ENCODE data around the gene ADTRP.

ADTRP gene

GRCh38 chr6:11772109-11772825, 6.3 kb downstream of the ADTRP start:
- no peak overlapping the region for H3K9ac ChIP-seq
- no peak overlapping the region for H3K4me3 ChIP-seq (ENCODE audit: low read depth, low read length)
- no peak for TF ChIP-seq CTCF (IDR thresholded peaks at IDR 0.05)
- H3K27me3 ChIP-seq (ENCODE audit: control insufficient read depth, insufficient read depth, low read length): no peaks in the 10 kb centered on the region
- no peaks in the 10 kb centered on the region for H3K36me3 ChIP-seq (ENCODE audit: control insufficient read depth, insufficient read depth, low read length)
- no peak overlapping the region for H2AFZ ChIP-seq
- no peaks in the 10 kb centered on the region for H3K4me1 ChIP-seq
- no peaks in the 10 kb centered on the region for H3K79me2 ChIP-seq
- no peaks in the 10 kb centered on the region for H3K9me3 ChIP-seq (ENCODE audit: control insufficient read depth, low read length)
- no peak overlapping the region for H3K4me2 ChIP-seq (ENCODE audit: low read length)
- no peak overlapping the region for H3K27ac ChIP-seq

- no peak overlapping the region for H3K9ac ChIP-seq
- H3K4me3 ChIP-seq (ENCODE audit: low read depth, low read length): no peak overlapping the region
- H3K79me2 ChIP-seq: no peaks in the 10 kb centered on the region
- H3K4me2 ChIP-seq (ENCODE audit: low read length): no peak overlapping the region
- no peaks in the 10 kb centered on the region for H3K36me3 ChIP-seq (ENCODE audit: control insufficient read depth, insufficient read depth, low read length)
- H3K9me3 ChIP-seq (ENCODE audit: control insufficient read depth, low read length): no peaks in the 10 kb centered on the region
- H2AFZ ChIP-seq: no peak overlapping the region
- TF ChIP-seq CTCF (IDR thresholded peaks at IDR 0.05): no peak
- peaks cover 3% of the 10 kb centered on the region for H3K4me1 ChIP-seq
- no peaks in the 10 kb centered on the region for H3K27me3 ChIP-seq (ENCODE audit: control insufficient read depth, insufficient read depth, low read length)
- H3K27ac ChIP-seq: no peak overlapping the region
These were observed 7.0 kb downstream of the ADTRP start for GRCh38 chr6:11771473-11772048.

GRCh38 chr6:11770546-11771466, 7.8 kb downstream of the ADTRP start:
- Histone ChIP-seq H3K79me2 (no peaks in the 10 kb centered on the region), H3K4me1 (peaks cover 6% of the 10 kb centered on the region), H3K27ac (no peak overlapping the region), H3K9ac (no peak overlapping the region), H3K4me3 (ENCODE audit: low read depth, low read length) (no peak overlapping the region), H3K36me3 (ENCODE audit: control insufficient read depth, insufficient read depth, low read length) (no peaks in the 10 kb centered on the region), H3K4me2 (ENCODE audit: low read length) (no peak overlapping the region), H3K27me3 (ENCODE audit: control insufficient read depth, insufficient read depth, low read length) (no peaks in the 10 kb centered on the region), H3K9me3 (ENCODE audit: control insufficient read depth, low read length) (no peaks in the 10 kb centered on the region), H2AFZ (no peak overlapping the region)
- TF ChIP-seq CTCF (IDR thresholded peaks at IDR 0.05): no peak

- Histone ChIP-seq H3K9me3 (ENCODE audit: control insufficient read depth, low read length) (no peaks in the 10 kb centered on the region), H3K27me3 (ENCODE audit: control insufficient read depth, insufficient read depth, low read length) (no peaks in the 10 kb centered on the region), H3K4me1 (peaks cover 6% of the 10 kb centered on the region), H3K4me2 (ENCODE audit: low read length) (no peak overlapping the region), H3K79me2 (no peaks in the 10 kb centered on the region), H3K36me3 (ENCODE audit: control insufficient read depth, insufficient read depth, low read length) (no peaks in the 10 kb centered on the region), H3K4me3 (ENCODE audit: low read depth, low read length) (no peak overlapping the region), H3K27ac (no peak overlapping the region), H2AFZ (no peak overlapping the region), H3K9ac (no peak overlapping the region)
- no peak for TF ChIP-seq CTCF (IDR thresholded peaks at IDR 0.05)
These were observed 8.6 kb downstream of the ADTRP start for GRCh38 chr6:11769811-11770545.
